T-cell (primary cell): Measurements from ENCODE around the gene HINFP. TPM values are rescaled to one million over a fixed set of nuclear protein-coding genes. Genes with fewer than 3 reads are reported as not detected.

ENCODE experiments used
- ATAC-seq, 4 experiments: fragments of 200-7000 bp in 3 of 4; fragments of 150-1000 bp in 1 of 4; cut with Tn5 transposase; replicated peaks in 1 of 4; 1 replicate in 3 of 4; 2 replicates in 1 of 4; pipeline ENCODE4 v1.10.0; 2021; ENCODE audit warnings: moderate library complexity in 3 of 4, mild to moderate bottlenecking in 2 of 4, moderate number of reproducible peaks in 1 of 4
- CTCF ChIA-PET, 2 donors: fragments of 300-600 bp; sonication (Branson Sonifier 250); formaldehyde crosslinking; loops; one replicate each; lab custom pipeline; 2022; ENCODE audit warnings: antibody characterized with exemption in 2 of 2; lab: Charles Lee
- POLR2A ChIA-PET, 2 donors: fragments of 300-600 bp; sonication (Branson Sonifier 250); formaldehyde crosslinking; loops; one replicate each; lab custom pipeline; 2022; ENCODE audit warnings: antibody characterized with exemption in 2 of 2; lab: Charles Lee
- DNase-seq, 35 experiments: peaks; one replicate each; pipeline versions ENCODE4 v3.0.0 to v3.0.0-alpha.2; 2013 to 2023
- H3K27ac ChIP-seq: one replicate; pipeline ENCODE4 v1.5.1; 2013; ENCODE audit warnings: low read length
- H3K27me3 ChIP-seq, 2 experiments: replicated peaks in 1 of 2; 1 replicate in 1 of 2; 2 replicates in 1 of 2; pipeline versions ENCODE4 v1.6.1 to v1.7.0; 2013; ENCODE audit warnings: low read length in 1 of 2, mixed read lengths in 1 of 2; ENCODE audit not compliant: control insufficient read depth in 2 of 2, insufficient read depth in 2 of 2; ENCODE audit errors: extremely low read depth in 1 of 2
- H3K36me3 ChIP-seq, 2 donors: 1 replicate in 1 of 2; 2 replicates in 1 of 2; pipeline versions ENCODE4 v1.6.1 to v1.7.0; 2013; ENCODE audit warnings: low read length in 1 of 2; ENCODE audit not compliant: control insufficient read depth in 2 of 2, insufficient read depth in 1 of 2; ENCODE audit errors: extremely low read depth in 1 of 2
- H3K4me1 ChIP-seq, 2 experiments: 1 replicate in 1 of 2; 2 replicates in 1 of 2; pipeline versions ENCODE4 v1.6.1 to v1.7.0; 2013; ENCODE audit warnings: low read length in 2 of 2, mixed read lengths in 1 of 2; ENCODE audit not compliant: insufficient read depth in 2 of 2, control insufficient read depth in 1 of 2; ENCODE audit errors: extremely low read depth in 1 of 2
- H3K4me3 ChIP-seq, 2 donors: 1 replicate in 1 of 2; 2 replicates in 1 of 2; pipeline versions ENCODE4 v1.5.1 to v1.7.0; 2013; ENCODE audit warnings: mild to moderate bottlenecking in 2 of 2, low read length in 1 of 2, moderate library complexity in 1 of 2; ENCODE audit not compliant: control insufficient read depth in 1 of 2; ENCODE audit errors: extremely low read depth in 1 of 2
- H3K9me3 ChIP-seq: 2 replicates; pipeline ENCODE4 v1.7.0; 2013
- H3K27ac Mint-ChIP-seq, 2 donors: one replicate each; pipeline ENCODE4 v1.8.0; 2020 to 2021; ENCODE audit warnings: mild to moderate bottlenecking in 2 of 2, mixed read lengths in 2 of 2
- H3K27me3 Mint-ChIP-seq, 2 donors: one replicate each; pipeline ENCODE4 v1.8.0; 2021 to 2022; ENCODE audit warnings: mixed read lengths in 2 of 2
- H3K36me3 Mint-ChIP-seq: one replicate; pipeline ENCODE4 v1.8.0; 2021; ENCODE audit warnings: mixed read lengths
- H3K4me1 Mint-ChIP-seq, 3 donors: one replicate each; pipeline ENCODE4 v1.8.0; 2020 to 2022; ENCODE audit warnings: mixed read lengths in 3 of 3, mild to moderate bottlenecking in 1 of 3
- H3K4me3 Mint-ChIP-seq, 3 donors: one replicate each; pipeline ENCODE4 v1.8.0; 2020 to 2022; ENCODE audit warnings: mild to moderate bottlenecking in 3 of 3, mixed read lengths in 3 of 3, moderate library complexity in 3 of 3
- H3K9me3 Mint-ChIP-seq, 3 donors: one replicate each; pipeline ENCODE4 v1.8.0; 2020 to 2022; ENCODE audit warnings: mixed read lengths in 3 of 3
- WGBS: methylation state at CpG from one replicate; pipeline ENCODE4 v1.1.5; 2013; ENCODE audit warnings: missing lambda C conversion rate; ENCODE audit not compliant: insufficient coverage; 5-methylcytosine and 5-hydroxymethylcytosine counted together
- total RNA-seq, 35 experiments: library from RNA in 6 of 35; stranded (reverse) in 6 of 35; fragments of 120-200 nt in 1 of 35; gene quantifications; one replicate each; pipeline versions ENCODE4 v1.2.1 to v1.2.4 and lab custom pipeline; 2013 to 2026

The HINFP gene
- total RNA-seq, 5 donors from 2014 or later (not counting 1 experiment from before 2014, with no cell fraction given) = 30.0 to 68.5 (median 56.7) TPM

GRCh38 chr11:119084663-119085436, 36.5 kb upstream of the HINFP start, which contains the start of gene HMBS:
TSS of gene HMBS (plus strand) at chr11:119084881. CDS start at chr11:119085034, 153 bp downstream.
- H3K27me3 Mint-ChIP-seq = no peaks in the 10 kb centered on the region
- peaks cover 15 to 22% (median 18%) of the 10 kb centered on the region in 3 donors for H3K4me1 Mint-ChIP-seq
- ChIA-PET POLR2A (interaction anchor here (0.5 to 1.7 kb wide), 15 partner anchors 8 to 1084 kb away, joined by 3 to 16 read pairs (median 9); partner anchors contain the start of genes C2CD2L (in 1 of the 2), DPAGT1 (in 1 of the 2), HINFP (in 1 of the 2) and TRAPPC4 (in 1 of the 2)), CTCF (interaction anchor here (0.6 to 2.3 kb wide), 17 partner anchors 9 to 276 kb away, joined by 3 to 16 read pairs (median 4); partner anchors contain the start of genes DPAGT1 (in 1 of the 2), RNF26 (in 1 of the 2), SLC37A4 (in 1 of the 2) and VPS11 (in 1 of the 2))
- H3K27ac ChIP-seq = peak within 1 kb of the TSS; percentile 57
- under 1% methylated on average over 42 of the region's 45 CpGs for WGBS
- H3K4me3 Mint-ChIP-seq = peak within 1 kb of the TSS; percentile 89 to 93 (median 91)
- ATAC-seq = peak; percentile 93 to 95 (median 94)
- H3K4me3 ChIP-seq = peak within 1 kb of the TSS; percentile 70 to 96
- H3K36me3 Mint-ChIP-seq = peaks cover 20% of the 10 kb centered on the region
- peak; percentile 79 to 96 (median 89) for DNase-seq
- H3K4me1 ChIP-seq = peaks cover 3 to 30% of the 10 kb centered on the region in 2 experiments
- peak within 1 kb of the TSS; percentile 92 to 97 for H3K27ac Mint-ChIP-seq
- H3K9me3 ChIP-seq = no peaks in the 10 kb centered on the region
- H3K36me3 ChIP-seq = peaks cover 10 to 26% of the 10 kb centered on the region in 2 donors
- no peaks in the 10 kb centered on the region for H3K9me3 Mint-ChIP-seq
- no peaks in the 10 kb centered on the region for H3K27me3 ChIP-seq

GRCh38 chr11:119085437-119085847, 35.9 kb upstream of the HINFP start:
- H3K4me1 Mint-ChIP-seq = peaks cover 15 to 22% (median 18%) of the 10 kb centered on the region in 3 donors
- DNase-seq = peak in 2 of 35 experiments; percentile 4 to 29
- POLR2A ChIA-PET = interaction anchor here (0.5 to 1.7 kb wide), 15 partner anchors 7 to 1085 kb away, joined by 3 to 16 read pairs (median 8); partner anchors contain the start of genes C2CD2L (in 1 of the 2), DPAGT1 (in 1 of the 2), HINFP (in 1 of the 2) and VPS11 (in 1 of the 2)

GRCh38 chr11:119087123-119087522, 34.3 kb upstream of the HINFP start:
- no peak overlapping the region for H3K27ac ChIP-seq
- no peaks in the 10 kb centered on the region for H3K27me3 Mint-ChIP-seq
- H3K9me3 Mint-ChIP-seq = no peaks in the 10 kb centered on the region
- DNase-seq (no peak), ATAC-seq (no peak)
- no peak overlapping the region for H3K27ac Mint-ChIP-seq
- ChIA-PET POLR2A (interaction anchor here in 1 of 2 donors (0.6 kb wide), 1 partner anchor 310 kb away, joined by 4 read pairs; no protein-coding TSS in a partner anchor), CTCF (interaction anchor here in 1 of 2 donors (0.6 kb wide), 1 partner anchor 73 kb away, joined by 5 read pairs; no protein-coding TSS in a partner anchor)
- H3K4me3 Mint-ChIP-seq = peak overlapping the region in 2 of 3 donors; percentile 18 to 36
- no peaks in the 10 kb centered on the region for H3K27me3 ChIP-seq
- peaks cover 3 to 30% of the 10 kb centered on the region in 2 experiments for H3K4me1 ChIP-seq
- H3K4me3 ChIP-seq = no peak overlapping the region
- H3K9me3 ChIP-seq = no peaks in the 10 kb centered on the region
- 84% methylated on average over 5 of the region's 6 CpGs for WGBS
- H3K4me1 Mint-ChIP-seq = peaks cover 15 to 22% (median 20%) of the 10 kb centered on the region in 3 donors
- peaks cover 0 to 6% of the 10 kb centered on the region in 2 donors for H3K36me3 ChIP-seq
- peaks cover 8% of the 10 kb centered on the region for H3K36me3 Mint-ChIP-seq

More at GRCh38 chr11:119085437-119085847, 35.9 kb upstream of the HINFP start:
- no peaks in the 10 kb centered on the region for H3K9me3 Mint-ChIP-seq
- Histone ChIP-seq H3K9me3 (no peaks in the 10 kb centered on the region), H3K27ac (peak overlapping the region; percentile 57), H3K4me3 (peak overlapping the region; percentile 70 to 96), H3K4me1 (peaks cover 3 to 30% of the 10 kb centered on the region in 2 experiments), H3K27me3 (no peaks in the 10 kb centered on the region), H3K36me3 (peaks cover 7 to 20% of the 10 kb centered on the region in 2 donors)
- ATAC-seq = no peak
- H3K27ac Mint-ChIP-seq = peak overlapping the region; percentile 92 to 97
- peak overlapping the region; percentile 89 to 93 (median 91) for H3K4me3 Mint-ChIP-seq
- H3K27me3 Mint-ChIP-seq = no peaks in the 10 kb centered on the region
- CTCF ChIA-PET = interaction anchor here in 1 of 2 donors (0.6 to 2.3 kb wide), 13 partner anchors 9 to 276 kb away, joined by 3 to 16 read pairs (median 5); partner anchors contain the start of genes DPAGT1 and VPS11
- H3K36me3 Mint-ChIP-seq = peaks cover 22% of the 10 kb centered on the region
- 4% methylated on average over 3 of the region's 13 CpGs for WGBS

- Histone ChIP-seq H3K4me1 (peaks cover 3 to 36% of the 10 kb centered on the region in 2 experiments), H3K27ac (no peak overlapping the region), H3K9me3 (no peaks in the 10 kb centered on the region), H3K4me3 (no peak overlapping the region), H3K27me3 (no peaks in the 10 kb centered on the region), H3K36me3 (peaks cover 0 to 3% of the 10 kb centered on the region in 2 donors)
- no peak overlapping the region for H3K4me3 Mint-ChIP-seq
- DNase-seq (no peak), ATAC-seq (no peak)
- ChIA-PET POLR2A (no interaction called here), CTCF (no interaction called here)
- no peaks in the 10 kb centered on the region for H3K27me3 Mint-ChIP-seq
- no CpG with 5 or more reads among the region's 2 CpGs for WGBS
- peaks cover 7% of the 10 kb centered on the region for H3K36me3 Mint-ChIP-seq
- no peak overlapping the region for H3K27ac Mint-ChIP-seq
- H3K9me3 Mint-ChIP-seq = no peaks in the 10 kb centered on the region
- peaks cover 15 to 28% (median 27%) of the 10 kb centered on the region in 3 donors for H3K4me1 Mint-ChIP-seq
These were observed 33.6 kb upstream of the HINFP start for GRCh38 chr11:119087747-119088241.

GRCh38 chr11:119088406-119088805, 33.0 kb upstream of the HINFP start:
- Histone ChIP-seq H3K27ac (no peak overlapping the region), H3K4me3 (no peak overlapping the region), H3K9me3 (no peaks in the 10 kb centered on the region), H3K36me3 (peaks cover 0 to 3% of the 10 kb centered on the region in 2 donors), H3K27me3 (no peaks in the 10 kb centered on the region), H3K4me1 (peaks cover 7 to 42% of the 10 kb centered on the region in 2 experiments)
- ChIA-PET CTCF (interaction anchor here (0.6 to 1.1 kb wide), 2 partner anchors 44 to 403 kb away, joined by 3 to 9 read pairs; no protein-coding TSS in a partner anchor), POLR2A (no interaction called here)
- Mint-ChIP-seq H3K27ac (no peak overlapping the region), H3K9me3 (no peaks in the 10 kb centered on the region), H3K4me1 (peaks cover 19 to 34% (median 32%) of the 10 kb centered on the region in 3 donors), H3K4me3 (no peak overlapping the region), H3K27me3 (no peaks in the 10 kb centered on the region), H3K36me3 (peaks cover 8% of the 10 kb centered on the region)
- no peak for DNase-seq
- ATAC-seq = no peak
- WGBS = 92% methylated on average over 6 of the region's 9 CpGs
